Stimulated activated CD8-positive, alpha-beta memory T cell treated with anti-CD3 and anti-CD28 coated beads, Interleukin-7, amount 100 ng/mL, for 48 hours (primary cell): ENCODE results near the gene BCKDHB.

Source experiments
- DNase-seq, 2 donors: peaks; one replicate each; pipeline ENCODE4 v3.0.0-alpha.2; 2020; ENCODE audit warnings: low read depth in 1 of 2; ENCODE audit errors: extremely low read depth in 1 of 2

Gene BCKDHB

GRCh38 chr6:80325742-80326141 lies 219.3 kb downstream of the BCKDHB start:
- no peak for DNase-seq

- DNase-seq, result no peak
These were observed 222.2 kb downstream of the BCKDHB start for GRCh38 chr6:80328652-80329051.

GRCh38 chr6:80329496-80329895 lies 223.0 kb downstream of the BCKDHB start:
- no peak for DNase-seq

GRCh38 chr6:80330961-80331360 lies 224.5 kb downstream of the BCKDHB start:
- no peak for DNase-seq

- no peak for DNase-seq
These were observed 225.1 kb downstream of the BCKDHB start for GRCh38 chr6:80331522-80331921.

GRCh38 chr6:80331974-80332373 lies 225.5 kb downstream of the BCKDHB start:
- no peak for DNase-seq

GRCh38 chr6:80333342-80333741 lies 226.9 kb downstream of the BCKDHB start:
- DNase-seq, result no peak

- no peak for DNase-seq
These were observed 228.7 kb downstream of the BCKDHB start for GRCh38 chr6:80335121-80335531.

GRCh38 chr6:80336911-80337310 lies 230.4 kb downstream of the BCKDHB start:
- no peak for DNase-seq

- peak; percentile 16 to 43 for DNase-seq
These were observed 231.8 kb downstream of the BCKDHB start for GRCh38 chr6:80338201-80338836.

- DNase-seq, result no peak
These were observed 232.9 kb downstream of the BCKDHB start for GRCh38 chr6:80339421-80339820.

- no peak for DNase-seq
These were observed 233.8 kb downstream of the BCKDHB start for GRCh38 chr6:80340280-80340679.

- DNase-seq, result no peak
These were observed 234.2 kb downstream of the BCKDHB start for GRCh38 chr6:80340686-80341085.

- DNase-seq, result no peak
These were observed 234.9 kb downstream of the BCKDHB start for GRCh38 chr6:80341330-80341729.

- DNase-seq, result no peak
These were observed 237.0 kb downstream of the BCKDHB start for GRCh38 chr6:80343511-80343910.

- no peak for DNase-seq
These were observed 240.6 kb downstream of the BCKDHB start for GRCh38 chr6:80347101-80347500.

GRCh38 chr6:80348263-80348662 lies 241.8 kb downstream of the BCKDHB start:
- DNase-seq, result no peak

- no peak for DNase-seq
These were observed 249.5 kb downstream of the BCKDHB start for GRCh38 chr6:80356000-80356399.

GRCh38 chr6:80356545-80356944 lies 250.1 kb downstream of the BCKDHB start:
- no peak for DNase-seq

- no peak for DNase-seq
These were observed 250.6 kb downstream of the BCKDHB start for GRCh38 chr6:80357081-80357480.

- no peak for DNase-seq
These were observed 251.2 kb downstream of the BCKDHB start for GRCh38 chr6:80357674-80358073.

GRCh38 chr6:80363501-80364122 lies 257.1 kb downstream of the BCKDHB start:
- DNase-seq, result no peak

- no peak for DNase-seq
These were observed 257.7 kb downstream of the BCKDHB start for GRCh38 chr6:80364149-80364548.
